PC-9 (cell line): ENCODE data around the gene NLRP7. TPM values are rescaled to one million over a fixed set of nuclear protein-coding genes. Genes with fewer than 3 reads are reported as not detected.
"Not testable (repeated sequence)": the region's sequence is repeated elsewhere in the genome, so short reads cannot be mapped to it uniquely, and the experiment has no call there.

Source experiments
- BruUV-seq: library from RNA; stranded (reverse); fragments of 400-500 nt; replicated peaks from 2 replicates; lab custom pipeline; 2021; lab: Mats Ljungman, UMichigan
- CTCF ChIA-PET: fragments of 300-600 bp; sonication (Branson Sonifier 250); formaldehyde crosslinking; loops from one replicate; lab custom pipeline; 2022; ENCODE audit warnings: antibody characterized with exemption; lab: Charles Lee
- POLR2A ChIA-PET: fragments of 300-600 bp; sonication (Branson Sonifier 250); formaldehyde crosslinking; loops from one replicate; lab custom pipeline; 2022; ENCODE audit warnings: antibody characterized with exemption; ENCODE audit not compliant: unreplicated experiment; lab: Charles Lee
- DNase-seq, 2 experiments: peaks; one replicate each; pipeline versions ENCODE4 v3.0.0 to v3.0.0-alpha.2; 2015 to 2022; ENCODE audit warnings: mixed read lengths in 1 of 2
- H2AFZ ChIP-seq: fragments of 200-600 bp; sonication (generic); 2 replicates; pipeline ENCODE4 v1.8.1; 2017; ENCODE audit warnings: antibody characterized with exemption
- H3F3A ChIP-seq: fragments of 200-600 bp; sonication (generic); 2 replicates; pipeline ENCODE4 v1.8.1; 2017; ENCODE audit warnings: antibody characterized with exemption, mild to moderate bottlenecking, low read depth; ENCODE audit not compliant: insufficient read depth
- H3K27ac ChIP-seq: fragments of 200-600 bp; sonication (generic); 2 replicates; pipeline ENCODE4 v1.6.1; 2016; ENCODE audit warnings: mixed run types
- H3K27me3 ChIP-seq: fragments of 200-600 bp; sonication (generic); 2 replicates; pipeline ENCODE4 v1.6.1; 2016; ENCODE audit warnings: low read depth, mixed run types; ENCODE audit not compliant: insufficient read depth
- H3K36me3 ChIP-seq: fragments of 200-600 bp; sonication (generic); 2 replicates; pipeline ENCODE4 v1.6.1; 2016; ENCODE audit warnings: low read depth, mixed run types
- H3K4me1 ChIP-seq: fragments of 200-600 bp; sonication (generic); replicated peaks from 2 replicates; pipeline ENCODE4 v1.6.1; 2016; ENCODE audit warnings: mixed run types; ENCODE audit not compliant: insufficient read depth
- H3K4me2 ChIP-seq: fragments of 200-600 bp; sonication (generic); 2 replicates; pipeline ENCODE4 v1.6.1; 2017; ENCODE audit warnings: mixed run types
- H3K4me3 ChIP-seq: fragments of 200-600 bp; sonication (generic); 2 replicates; pipeline ENCODE4 v1.6.1; 2016; ENCODE audit warnings: mixed run types
- H3K79me2 ChIP-seq: fragments of 200-600 bp; sonication (generic); 2 replicates; pipeline ENCODE4 v1.6.1; 2017; ENCODE audit warnings: low read depth, mixed run types
- H3K9me2 ChIP-seq: fragments of 200-600 bp; sonication (generic); 2 replicates; pipeline ENCODE4 v1.8.1; 2017; ENCODE audit warnings: mild to moderate bottlenecking; ENCODE audit not compliant: insufficient read depth
- H3K9me3 ChIP-seq: fragments of 200-600 bp; sonication (generic); 2 replicates; pipeline ENCODE4 v1.8.1; 2016; ENCODE audit warnings: low read depth; ENCODE audit not compliant: insufficient read depth
- H4K20me1 ChIP-seq: fragments of 200-600 bp; sonication (generic); 2 replicates; pipeline ENCODE4 v1.8.1; 2017; ENCODE audit not compliant: insufficient read depth
- CTCF ChIP-seq: fragments of 200-600 bp; sonication (generic); conservative IDR thresholded peaks from 2 replicates; pipeline ENCODE4 v1.6.1; 2017; ENCODE audit warnings: mixed run types, antibody characterized with exemption, mild to moderate bottlenecking, moderate library complexity
- EZH2 ChIP-seq: fragments of 200-600 bp; sonication (generic); IDR thresholded peaks from 2 replicates; pipeline ENCODE4 v1.8.0; 2017; ENCODE audit warnings: antibody characterized with exemption, low read depth
- intact Hi-C: fragments of 100-400 bp; cut with micrococcal nuclease; formaldehyde crosslinking; loops from one replicate; pipeline ENCODE4 v1.10.0; 2022; ENCODE audit not compliant: unreplicated experiment
- total RNA-seq: library from RNA; stranded (reverse); gene quantifications from 2 replicates; pipeline ENCODE4 v1.2.3, GENCODE V29; 2021

The NLRP7 gene
- total RNA-seq, 1 experiment from 2014 or later: 0.50 TPM

DNA sequence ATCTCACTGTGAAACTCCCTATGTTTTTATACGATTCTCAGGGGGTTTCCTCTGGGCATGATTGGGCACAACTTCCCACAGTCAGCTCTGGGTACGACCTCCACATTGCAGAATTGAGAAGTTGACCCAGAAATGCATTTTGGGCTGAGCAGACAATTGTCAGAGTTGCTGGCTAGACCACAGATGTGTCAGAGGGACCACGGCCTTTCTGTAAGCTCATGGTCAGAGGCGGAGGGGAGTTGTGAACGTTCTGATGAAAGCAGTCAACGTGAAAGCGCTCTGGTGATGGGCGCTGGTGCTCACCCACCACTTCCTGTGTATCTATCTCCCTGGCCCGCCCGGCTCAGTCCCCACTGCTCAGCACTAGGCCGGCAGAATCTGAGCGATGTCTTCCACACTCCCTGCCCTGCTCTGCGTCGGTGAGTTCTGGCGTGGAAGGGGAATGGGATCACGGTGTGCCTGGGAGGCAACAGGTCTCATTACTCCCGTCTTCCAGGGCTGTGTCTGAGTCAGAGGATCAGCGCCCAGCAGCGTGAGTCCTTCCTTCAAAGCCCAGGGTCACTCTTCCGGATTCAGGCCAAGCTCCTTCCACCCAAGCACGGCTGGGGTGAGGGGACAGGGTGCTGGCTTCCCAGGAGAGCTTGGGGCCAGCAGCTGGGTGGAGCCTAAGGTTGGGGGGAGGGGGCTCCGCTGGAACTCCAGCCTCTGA is 41.4 kb downstream of the NLRP7 start, which contains the start of gene NCR1:
Gene NCR1 (plus strand): TSS at position 346 of the 709 bp plus-strand sequence. CDS start 40 bp downstream, at position 386.
- Histone ChIP-seq H3K27me3 (peaks cover 17% of the 10 kb centered on the region), H3K4me3 (no peak within 1 kb of the TSS), H3F3A (peaks cover 11% of the 10 kb centered on the region; the same call in 1 of the 2 replicates), H3K9me3 (no peaks in the 10 kb centered on the region), H3K4me1 (no peaks in the 10 kb centered on the region), H3K9me2 (no peaks in the 10 kb centered on the region), H3K4me2 (no peak within 1 kb of the TSS), H3K36me3 (no peaks in the 10 kb centered on the region), H3K27ac (no peak within 1 kb of the TSS), H4K20me1 (no peaks in the 10 kb centered on the region), H3K79me2 (no peaks in the 10 kb centered on the region), H2AFZ (peak within 1 kb of the TSS; percentile 28; the same call in 1 of the 2 replicates)
- POLR2A ChIA-PET: no interaction called here
- intact Hi-C loops: no loop called here
- no peak for TF ChIP-seq EZH2
- TF ChIP-seq CTCF: no peak
- CTCF ChIA-PET: no interaction called here
- no peak for DNase-seq
- BruUV-seq: no TSS peak

- Histone ChIP-seq H3K9me3 (no peaks in the 10 kb centered on the region), H3K4me3 (no peak overlapping the region), H2AFZ (0 out of 2 replicates have a peak overlapping the region, but pooled peaks have one; percentile 28), H4K20me1 (no peaks in the 10 kb centered on the region), H3K79me2 (no peaks in the 10 kb centered on the region), H3K36me3 (no peaks in the 10 kb centered on the region), H3K27ac (no peak overlapping the region), H3K9me2 (no peaks in the 10 kb centered on the region), H3K27me3 (peaks cover 17% of the 10 kb centered on the region), H3K4me2 (no peak overlapping the region), H3K4me1 (no peaks in the 10 kb centered on the region), H3F3A (peaks cover 11% of the 10 kb centered on the region; the same call in 1 of the 2 replicates)
- DNase-seq: no peak
- BruUV-seq: no TSS peak
- POLR2A ChIA-PET: no interaction called here
- CTCF ChIA-PET: no interaction called here
- TF ChIP-seq CTCF (no peak), EZH2 (no peak)
- intact Hi-C loops: no loop called here
Observed at GRCh38 chr19:54905421-54905802, 41.9 kb downstream of the NLRP7 start.

GRCh38 chr19:54904261-54904660 is 43.1 kb downstream of the NLRP7 start:
- peaks cover 11% of the 10 kb centered on the region; the same call in 1 of the 2 replicates for H3F3A ChIP-seq
- H3K9me2 ChIP-seq, H3K27ac ChIP-seq, DNase-seq, intact Hi-C loops, H3K4me3 ChIP-seq, H4K20me1 ChIP-seq, H3K79me2 ChIP-seq, H3K9me3 ChIP-seq, H3K36me3 ChIP-seq, H3K4me1 ChIP-seq, H2AFZ ChIP-seq, H3K4me2 ChIP-seq, BruUV-seq, POLR2A ChIA-PET, CTCF ChIA-PET: not testable (repeated sequence)
- H3K27me3 ChIP-seq: peaks cover 28% of the 10 kb centered on the region
